Renal cortical epithelial cell (primary cell): Measurements from ENCODE around the gene ADM5. TPM values are rescaled to one million over a fixed set of nuclear protein-coding genes. Genes with fewer than 3 reads are reported as not detected.

Source experiments
- DNase-seq: peaks from one replicate; pipeline ENCODE4 v3.0.0-alpha.2; 2011; ENCODE audit warnings: low read depth
- total RNA-seq: library from RNA; depleted of rRNA; stranded (reverse); fragments of >200 nt; gene quantifications from 2 replicates; pipeline ENCODE4 v1.2.3, GENCODE V29; 2014

Gene ADM5
- total RNA-seq, 1 donor from 2014 or later, result 0.35 TPM

- DNase-seq, result peak; percentile 64
Observed at GRCh38 chr19:49680421-49681351, 8.7 kb upstream of the ADM5 start.

- no peak for DNase-seq
Observed at GRCh38 chr19:49681830-49682229, 7.6 kb upstream of the ADM5 start.

GRCh38 chr19:49682274-49682673 lies 7.1 kb upstream of the ADM5 start:
- DNase-seq, result no peak

GRCh38 chr19:49683814-49684250 lies 5.6 kb upstream of the ADM5 start:
- no peak for DNase-seq

GRCh38 chr19:49684251-49684982 lies 5.0 kb upstream of the ADM5 start:
- DNase-seq, result no peak

- no peak for DNase-seq
Observed at GRCh38 chr19:49684983-49685553, 4.3 kb upstream of the ADM5 start.

GRCh38 chr19:49685845-49686332 lies 3.5 kb upstream of the ADM5 start:
- DNase-seq, result no peak

GRCh38 chr19:49686503-49687088 lies 2.8 kb upstream of the ADM5 start:
- no peak for DNase-seq

- no peak for DNase-seq
Observed at GRCh38 chr19:49687150-49687549, 2.2 kb upstream of the ADM5 start.

- DNase-seq, result no peak
Observed at GRCh38 chr19:49687566-49688316, 1.7 kb upstream of the ADM5 start.

- DNase-seq, result no peak
Observed at GRCh38 chr19:49688531-49689132, 762 bp upstream of the ADM5 start.

- no peak for DNase-seq
Observed at GRCh38 chr19:49690079-49690655, 773 bp downstream of the ADM5 start.

GRCh38 chr19:49690656-49691242 lies 1.4 kb downstream of the ADM5 start, which contains the start of gene CPT1C:
TSS of gene CPT1C (plus strand) at chr19:49691116. CDS start at chr19:49692253, 1,137 bp downstream.
- peak; percentile 42 for DNase-seq

- peak; percentile 16 for DNase-seq
Observed at GRCh38 chr19:49691243-49692146, 2.1 kb downstream of the ADM5 start.

- DNase-seq, result no peak
Observed at GRCh38 chr19:49692147-49692506, 2.7 kb downstream of the ADM5 start.

- no peak for DNase-seq
Observed at GRCh38 chr19:49696115-49696514, 6.7 kb downstream of the ADM5 start.

GRCh38 chr19:49696865-49697264 lies 7.5 kb downstream of the ADM5 start:
- no peak for DNase-seq

GRCh38 chr19:49699364-49699763 lies 10.0 kb downstream of the ADM5 start:
- DNase-seq, result no peak

GRCh38 chr19:49700563-49700962 lies 11.2 kb downstream of the ADM5 start:
- DNase-seq, result no peak
